Psoas muscle (tissue), 8 donors: ENCODE measurements around the gene CHN2. TPM values are rescaled to one million over a fixed set of nuclear protein-coding genes. Genes with fewer than 3 reads are reported as not detected.

Experiments
- ATAC-seq, 4 donors: fragments of 200-7000 bp; cut with Tn5 transposase; one replicate each; pipeline ENCODE4 v1.9.1; 2020; ENCODE audit warnings: moderate library complexity in 3 of 4, mild to moderate bottlenecking in 2 of 4
- DNase-seq, 2 donors: peaks; one replicate each; pipeline ENCODE4 v3.0.0-alpha.2; 2020
- H3K27ac ChIP-seq: fragments of 200-600 bp; one replicate; pipeline ENCODE4 v1.8.0; 2022
- H3K27me3 ChIP-seq, 3 donors: fragments of 200-600 bp in 1 of 3; one replicate each; pipeline versions ENCODE4 v1.6.1 to v1.8.0; 2013 to 2022; ENCODE audit warnings: low read length in 2 of 3, mild to moderate bottlenecking in 2 of 3, moderate library complexity in 1 of 3; ENCODE audit not compliant: insufficient read depth in 3 of 3
- H3K36me3 ChIP-seq, 2 donors: fragments of 200-600 bp in 1 of 2; one replicate each; pipeline versions ENCODE4 v1.6.1 to v1.8.0; 2013 to 2022; ENCODE audit warnings: low read depth in 1 of 2, mild to moderate bottlenecking in 1 of 2, moderate library complexity in 1 of 2; ENCODE audit not compliant: insufficient read depth in 1 of 2
- H3K4me1 ChIP-seq: fragments of 200-600 bp; one replicate; pipeline ENCODE4 v1.8.0; 2022
- H3K4me3 ChIP-seq: fragments of 200-600 bp; one replicate; pipeline ENCODE4 v1.8.0; 2022; ENCODE audit warnings: mild to moderate bottlenecking
- H3K9me3 ChIP-seq: fragments of 200-600 bp; one replicate; pipeline ENCODE4 v1.8.0; 2022
- WGBS, 3 donors: extraction: QIAGEN DNeasy Blood & Tissue Kit; methylation state at CpG; one replicate each; pipeline versions ENCODE4 v1.1.6 to v1.1.7; 2013; 5-methylcytosine and 5-hydroxymethylcytosine counted together
- intact Hi-C, 2 donors: fragments of 100-400 bp; cut with DNase I; formaldehyde crosslinking; loops; one replicate each; pipeline versions ENCODE4 v1.11.0 to v1.14.2; 2022
- polyA plus RNA-seq, 3 donors: library from polyadenylated mRNA; stranded (reverse); fragments of 200-250 nt; gene quantifications; one replicate each; pipeline ENCODE4 v1.2.3, GENCODE V29; 2013
- total RNA-seq, 4 donors: library from RNA; stranded (reverse); fragmentation: NEBNext Ultra II Directional in 2 of 4; extraction: Animal tissue kit (Norgen Biotek cat#: 25700) in 2 of 4; gene quantifications; one replicate each; pipeline versions ENCODE4 v1.2.1 to v1.2.4, GENCODE V29; 2021 to 2023
- TF ChIP-seq, protein P1 (sequence below): fragments of 200-600 bp; IDR thresholded peaks from one replicate; pipeline ENCODE4 v1.8.0; 2022; ENCODE audit warnings: antibody characterized with exemption
- donor health status: healthy with polysubstance abuse.
- donor health status: DM: no; HTN: no; CAD: no; lungs with moderate emphysema.
- donor health status: Bipolar disorder and iron deficiency.
- donor health status: healthy.
- donor health status: DM: yes; HTN: yes; CAD: no.
- donor health status: DM: no; HTN: no; CAD: no.
- donor health status: DM: no; HTN: no; CAD: no.
- donor health status: DM: yes; HTN: yes; CAD: no.

CHN2 gene
- total and polyA plus RNA-seq, 7 donors = 0.43 to 18.1 (median 2.3) TPM

GRCh38 chr7:29318853-29319718, 124.5 kb downstream of the CHN2 start:
- DNase-seq (no peak), ATAC-seq (no peak)
- intact Hi-C loops = no loop called here
- TF ChIP-seq, protein P1, sequence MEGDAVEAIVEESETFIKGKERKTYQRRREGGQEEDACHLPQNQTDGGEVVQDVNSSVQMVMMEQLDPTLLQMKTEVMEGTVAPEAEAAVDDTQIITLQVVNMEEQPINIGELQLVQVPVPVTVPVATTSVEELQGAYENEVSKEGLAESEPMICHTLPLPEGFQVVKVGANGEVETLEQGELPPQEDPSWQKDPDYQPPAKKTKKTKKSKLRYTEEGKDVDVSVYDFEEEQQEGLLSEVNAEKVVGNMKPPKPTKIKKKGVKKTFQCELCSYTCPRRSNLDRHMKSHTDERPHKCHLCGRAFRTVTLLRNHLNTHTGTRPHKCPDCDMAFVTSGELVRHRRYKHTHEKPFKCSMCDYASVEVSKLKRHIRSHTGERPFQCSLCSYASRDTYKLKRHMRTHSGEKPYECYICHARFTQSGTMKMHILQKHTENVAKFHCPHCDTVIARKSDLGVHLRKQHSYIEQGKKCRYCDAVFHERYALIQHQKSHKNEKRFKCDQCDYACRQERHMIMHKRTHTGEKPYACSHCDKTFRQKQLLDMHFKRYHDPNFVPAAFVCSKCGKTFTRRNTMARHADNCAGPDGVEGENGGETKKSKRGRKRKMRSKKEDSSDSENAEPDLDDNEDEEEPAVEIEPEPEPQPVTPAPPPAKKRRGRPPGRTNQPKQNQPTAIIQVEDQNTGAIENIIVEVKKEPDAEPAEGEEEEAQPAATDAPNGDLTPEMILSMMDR = no peak
- Histone ChIP-seq H3K4me1 (no peaks in the 10 kb centered on the region), H3K4me3 (no peak overlapping the region), H3K27me3 (no peaks in the 10 kb centered on the region), H3K9me3 (no peaks in the 10 kb centered on the region), H3K36me3 (no peaks in the 10 kb centered on the region), H3K27ac (no peak overlapping the region)
- 69 to 74% (median 72%) methylated on average over 9 of the region's 9 CpGs for WGBS, 3 donors

DNA sequence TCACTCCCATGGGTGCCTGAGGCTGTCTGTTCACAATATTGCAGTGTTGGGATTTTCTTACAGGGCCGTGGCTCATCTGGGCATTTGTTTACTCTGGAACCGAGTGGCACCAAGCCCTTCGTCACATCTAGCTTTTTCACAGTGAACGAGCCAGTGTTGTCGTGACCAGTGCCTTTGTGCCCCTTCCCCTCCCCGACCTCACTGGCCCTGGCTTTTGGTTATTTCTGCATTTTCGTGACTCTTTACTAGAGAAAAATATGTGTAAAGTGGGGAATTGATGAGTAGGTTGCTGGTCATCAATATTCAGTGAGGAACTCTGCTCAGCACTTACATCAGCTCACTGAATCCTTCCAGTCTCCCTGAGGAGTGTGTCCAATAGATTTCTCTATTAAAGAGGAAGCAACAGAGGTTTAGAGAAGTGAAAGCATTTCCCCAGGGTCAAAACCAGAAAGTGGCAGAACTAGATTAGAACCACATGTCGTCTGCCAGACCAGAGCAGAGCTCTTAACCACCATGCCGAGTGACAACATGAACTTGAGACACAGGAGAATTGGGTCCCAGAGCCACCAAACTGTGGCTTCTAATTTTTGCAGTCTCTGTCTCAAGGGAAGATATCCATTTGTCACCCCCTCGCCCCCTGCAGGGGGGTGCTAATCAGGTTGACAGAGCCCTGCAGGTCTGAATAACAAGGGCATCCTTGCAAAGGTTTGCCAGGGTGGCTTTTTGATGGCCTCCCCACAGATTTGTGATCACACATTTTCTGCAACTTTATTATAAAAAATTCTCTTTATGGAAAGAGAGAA, 125.3 kb downstream of the CHN2 start:
- Histone ChIP-seq H3K9me3 (no peaks in the 10 kb centered on the region), H3K4me3 (no peak overlapping the region), H3K36me3 (no peaks in the 10 kb centered on the region), H3K27me3 (no peaks in the 10 kb centered on the region), H3K4me1 (no peaks in the 10 kb centered on the region), H3K27ac (no peak overlapping the region)
- ATAC-seq = no peak
- no peak for DNase-seq
- intact Hi-C loops = no loop called here
- TF ChIP-seq, protein P1 = no peak
- WGBS, 3 donors = 46 to 57% (median 47%) methylated on average over 10 of the region's 10 CpGs

DNA sequence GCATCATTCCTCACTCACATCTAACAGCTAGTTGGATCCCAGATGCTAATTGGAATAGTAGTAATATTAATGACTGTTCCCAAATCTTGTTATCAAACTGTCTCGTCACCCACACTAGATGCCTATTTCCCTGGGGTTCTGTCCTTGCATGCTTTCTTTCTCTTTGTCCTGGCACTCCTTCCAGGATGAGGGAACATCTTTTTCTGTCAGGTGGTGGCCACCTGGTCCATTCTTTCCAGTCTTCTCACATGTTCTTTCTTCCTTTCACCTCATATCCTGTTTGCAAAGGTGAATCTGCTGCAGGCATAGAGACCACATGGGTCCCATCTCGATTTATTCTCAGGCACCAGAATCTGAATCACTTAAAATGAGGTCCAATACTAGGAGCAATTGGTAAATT, 126.0 kb downstream of the CHN2 start:
- ATAC-seq = no peak
- Histone ChIP-seq H3K36me3 (no peaks in the 10 kb centered on the region), H3K4me3 (no peak overlapping the region), H3K27me3 (no peaks in the 10 kb centered on the region), H3K9me3 (no peaks in the 10 kb centered on the region), H3K27ac (no peak overlapping the region), H3K4me1 (no peaks in the 10 kb centered on the region)
- no peak for DNase-seq
- TF ChIP-seq, protein P1 = no peak
- intact Hi-C loops = no loop called here
- WGBS, 3 donors = 81 to 86% (median 82%) methylated on average over 2 of the region's 2 CpGs

GRCh38 chr7:29322023-29322712, 127.6 kb downstream of the CHN2 start:
- ATAC-seq = no peak
- no peaks in the 10 kb centered on the region for H3K36me3 ChIP-seq
- WGBS, 3 donors = 47 to 57% (median 56%) methylated on average over 3 of the region's 3 CpGs
- DNase-seq = no peak
- no peaks in the 10 kb centered on the region for H3K4me1 ChIP-seq
- intact Hi-C loops = no loop called here
- H3K4me3 ChIP-seq = no peak overlapping the region
- H3K27me3 ChIP-seq = no peaks in the 10 kb centered on the region
- no peak overlapping the region for H3K27ac ChIP-seq
- no peaks in the 10 kb centered on the region for H3K9me3 ChIP-seq
- TF ChIP-seq, protein P1 = no peak
